KMS-11 (cell line): ENCODE results near the gene CSNK1G3.

Source experiments
- H2AFZ ChIP-seq: fragments of 200-600 bp; sonication (generic); 2 replicates; pipeline ENCODE4 v1.6.1; 2016; ENCODE audit warnings: antibody characterized with exemption, mixed run types, low read depth
- H3K27ac ChIP-seq: fragments of 200-600 bp; sonication (generic); 2 replicates; pipeline ENCODE4 v1.6.1; 2016; ENCODE audit warnings: mild to moderate bottlenecking, mixed run types
- H3K27me3 ChIP-seq: fragments of 200-600 bp; sonication (generic); 2 replicates; pipeline ENCODE4 v1.6.1; 2017; ENCODE audit warnings: mild to moderate bottlenecking, low read depth, mixed run types, moderate library complexity; ENCODE audit not compliant: insufficient read depth
- H3K36me3 ChIP-seq: fragments of 200-600 bp; sonication (generic); 2 replicates; pipeline ENCODE4 v1.6.1; 2017; ENCODE audit warnings: mild to moderate bottlenecking, mixed run types; ENCODE audit not compliant: insufficient read depth
- H3K4me1 ChIP-seq: fragments of 200-600 bp; sonication (generic); 2 replicates; pipeline ENCODE4 v1.6.1; 2016; ENCODE audit warnings: mild to moderate bottlenecking, low read depth, mixed run types; ENCODE audit not compliant: poor library complexity, severe bottlenecking
- H3K4me2 ChIP-seq: fragments of 200-600 bp; sonication (generic); 2 replicates; pipeline ENCODE4 v1.7.0; 2016; ENCODE audit warnings: mild to moderate bottlenecking, mixed run types
- H3K4me3 ChIP-seq: fragments of 200-600 bp; sonication (generic); IDR thresholded peaks from 2 replicates; pipeline ENCODE4 v1.6.1; 2017; ENCODE audit warnings: low read depth, low read length, mixed read lengths; ENCODE audit not compliant: insufficient read depth
- H3K79me2 ChIP-seq: fragments of 200-600 bp; sonication (generic); 2 replicates; pipeline ENCODE4 v1.6.1; 2016; ENCODE audit warnings: low read depth, mixed run types; ENCODE audit not compliant: insufficient read depth
- H3K9ac ChIP-seq: fragments of 200-600 bp; sonication (generic); 2 replicates; pipeline ENCODE4 v1.6.1; 2016; ENCODE audit warnings: mild to moderate bottlenecking, mixed run types
- H4K20me1 ChIP-seq: fragments of 200-600 bp; sonication (generic); 2 replicates; pipeline ENCODE4 v1.6.1; 2016; ENCODE audit warnings: mild to moderate bottlenecking, mixed run types; ENCODE audit not compliant: insufficient read depth
- CTCF ChIP-seq: fragments of 200-600 bp; sonication (generic); conservative IDR thresholded peaks from 2 replicates; pipeline ENCODE4 v1.6.1; 2017; ENCODE audit warnings: low read depth, mild to moderate bottlenecking, antibody characterized with exemption, low read length, moderate library complexity, mixed read lengths

CSNK1G3 gene

GRCh38 chr5:123545506-123545905, 33.5 kb downstream of the CSNK1G3 start:
- Histone ChIP-seq H4K20me1 (no peaks in the 10 kb centered on the region), H3K4me1 (peaks cover 27% of the 10 kb centered on the region), H3K27me3 (no peaks in the 10 kb centered on the region), H3K9ac (no peak overlapping the region), H3K4me3 (no peak overlapping the region), H3K4me2 (no peak overlapping the region), H2AFZ (no peak overlapping the region), H3K79me2 (peaks cover 5% of the 10 kb centered on the region; the same call in 1 of the 2 replicates), H3K36me3 (no peaks in the 10 kb centered on the region), H3K27ac (no peak overlapping the region)
- TF ChIP-seq CTCF: peak; percentile 60

- Histone ChIP-seq H4K20me1 (no peaks in the 10 kb centered on the region), H3K79me2 (0 out of 2 replicates have a peak, but pooled peaks cover 5% of the 10 kb centered on the region), H3K36me3 (no peaks in the 10 kb centered on the region), H2AFZ (no peak overlapping the region), H3K27ac (no peak overlapping the region), H3K4me2 (no peak overlapping the region), H3K9ac (no peak overlapping the region), H3K4me3 (no peak overlapping the region), H3K4me1 (peaks cover 38% of the 10 kb centered on the region), H3K27me3 (no peaks in the 10 kb centered on the region)
- no peak for TF ChIP-seq CTCF
Measured at GRCh38 chr5:123546657-123547056, 34.7 kb downstream of the CSNK1G3 start.

GRCh38 chr5:123549256-123549904, 37.4 kb downstream of the CSNK1G3 start:
- no peaks in the 10 kb centered on the region for H3K36me3 ChIP-seq
- peak overlapping the region; percentile 74 for H3K27ac ChIP-seq
- H3K79me2 ChIP-seq: 0 out of 2 replicates have a peak, but pooled peaks cover 5% of the 10 kb centered on the region
- no peak for TF ChIP-seq CTCF
- peak overlapping the region; percentile 22; the same call in 1 of the 2 replicates for H3K9ac ChIP-seq
- H2AFZ ChIP-seq: no peak overlapping the region; the same call in 1 of the 2 replicates
- H3K4me1 ChIP-seq: peaks cover 40% of the 10 kb centered on the region
- H4K20me1 ChIP-seq: no peaks in the 10 kb centered on the region
- H3K27me3 ChIP-seq: no peaks in the 10 kb centered on the region
- H3K4me3 ChIP-seq: no peak overlapping the region
- H3K4me2 ChIP-seq: peak overlapping the region; percentile 44

GRCh38 chr5:123554601-123555000, 42.6 kb downstream of the CSNK1G3 start:
- Histone ChIP-seq H2AFZ (no peak overlapping the region), H3K4me1 (peaks cover 30% of the 10 kb centered on the region), H4K20me1 (no peaks in the 10 kb centered on the region), H3K79me2 (no peaks in the 10 kb centered on the region), H3K27me3 (no peaks in the 10 kb centered on the region), H3K4me2 (no peak overlapping the region), H3K4me3 (no peak overlapping the region), H3K9ac (no peak overlapping the region), H3K27ac (no peak overlapping the region), H3K36me3 (no peaks in the 10 kb centered on the region)
- TF ChIP-seq CTCF: no peak
